A549 (cell line): ENCODE measurements around the gene GRIN2D. TPM values are rescaled to one million over a fixed set of nuclear protein-coding genes. Genes with fewer than 3 reads are reported as not detected.

Experiments
- ATAC-seq, 2 experiments: fragments of 200-7000 bp in 1 of 2; fragments of >200 bp in 1 of 2; cut with Nextera tagmentation in 1 of 2; cut with Tn5 transposase in 1 of 2; 3 replicates each; pipeline versions ENCODE4 v1.8.0 to v1.9.1; 2018 to 2020; ENCODE audit warnings: mild to moderate bottlenecking in 1 of 2, moderate library complexity in 1 of 2
- CTCF ChIA-PET: fragments of 300-600 bp; sonication (Branson Sonifier 250); formaldehyde crosslinking; extraction: SDS; loops from one replicate; lab custom pipeline; 2021; ENCODE audit warnings: antibody characterized with exemption, inconsistent platforms; lab: Yijun Ruan, JAX
- POLR2A ChIA-PET: fragments of 350-600 bp; formaldehyde crosslinking; extraction: SDS; loops from one replicate; lab custom pipeline; 2021; ENCODE audit warnings: antibody characterized with exemption, inconsistent platforms; lab: Yijun Ruan, JAX
- DNase-seq, 2 experiments: peaks; one replicate each; pipeline versions ENCODE4 v3.0.0 to v3.0.0-alpha.2; 2011 to 2016; ENCODE audit warnings: low read depth in 1 of 2, low spot score in 1 of 2
- FAIRE-seq: peaks from 2 replicates; lab custom pipeline; 2011; peaks lifted over from hg19 to GRCh38; lab: Jason Lieb, UNC
- H3K27ac ChIP-seq, 2 experiments: fragments of >200 bp; sonication (Bioruptor Twin); formaldehyde crosslinking; 3 replicates each; pipeline ENCODE4 v1.5.1; 2016 to 2017
- H3K4me1 ChIP-seq: fragments of >200 bp; sonication (Bioruptor Twin); formaldehyde crosslinking; 3 replicates; pipeline ENCODE4 v1.6.1; 2016
- H3K4me2 ChIP-seq: fragments of >200 bp; sonication (Bioruptor Twin); formaldehyde crosslinking; 3 replicates; pipeline ENCODE4 v1.6.1; 2016
- H3K4me3 ChIP-seq: fragments of >200 bp; sonication (Bioruptor Twin); formaldehyde crosslinking; 3 replicates; pipeline ENCODE4 v1.5.1; 2016
- H3K9me3 ChIP-seq: fragments of >200 bp; sonication (Bioruptor Twin); formaldehyde crosslinking; 3 replicates; pipeline ENCODE4 v1.6.1; 2016
- BCL3 ChIP-seq: fragments of >200 bp; sonication (Bioruptor Twin); formaldehyde crosslinking; IDR thresholded peaks from 3 replicates; pipeline ENCODE4 v1.6.1; 2016
- CHD2 ChIP-seq: fragments of 150-350 bp; IDR thresholded peaks from 2 replicates; pipeline ENCODE4 v1.6.1; 2014; ENCODE audit warnings: low read length; ENCODE audit not compliant: partially characterized antibody
- ELK1 ChIP-seq: fragments of 150-350 bp; IDR thresholded peaks from 2 replicates; pipeline ENCODE4 v1.6.1; 2014; ENCODE audit warnings: low read depth, mild to moderate bottlenecking, low read length
- EP300 ChIP-seq, 2 experiments: fragments of >200 bp; sonication (Bioruptor Twin); formaldehyde crosslinking; IDR thresholded peaks; 2 replicates in 1 of 2; 3 replicates in 1 of 2; pipeline ENCODE4 v1.6.1; 2016 to 2017
- ESRRA ChIP-seq: fragments of 150-350 bp; IDR thresholded peaks from 2 replicates; pipeline ENCODE4 v1.6.1; 2014; ENCODE audit warnings: mild to moderate bottlenecking, low read length, borderline replicate concordance
- FOSB ChIP-seq: fragments of 250-450 bp; sonication (Bioruptor Pico); IDR thresholded peaks from 2 replicates; pipeline ENCODE4 v1.5.0; 2020; ENCODE audit warnings: mild to moderate bottlenecking, moderate library complexity
- HOXB13 ChIP-seq: fragments of 250-450 bp; sonication (Bioruptor Pico); IDR thresholded peaks from 2 replicates; pipeline ENCODE4 v1.5.0; 2020; ENCODE audit warnings: low read depth, mild to moderate bottlenecking, moderate library complexity
- HOXB5 ChIP-seq: fragments of 250-450 bp; sonication (Bioruptor Pico); IDR thresholded peaks from 2 replicates; pipeline ENCODE4 v1.5.0; 2020; ENCODE audit warnings: mild to moderate bottlenecking, moderate library complexity
- JUN ChIP-seq, 2 experiments: fragments of >200 bp; sonication (Bioruptor Twin); formaldehyde crosslinking; IDR thresholded peaks; 2 replicates in 1 of 2; 3 replicates in 1 of 2; pipeline ENCODE4 v1.6.1; 2016 to 2017
- KDM5A ChIP-seq: fragments of 200-600 bp; sonication (generic); IDR thresholded peaks from 2 replicates; pipeline ENCODE4 v1.6.1; 2016; ENCODE audit warnings: antibody characterized with exemption, mild to moderate bottlenecking
- MAFK ChIP-seq: fragments of 450-650 bp; IDR thresholded peaks from 2 replicates; pipeline ENCODE4 v1.6.1; 2014; ENCODE audit not compliant: partially characterized antibody
- MAZ ChIP-seq: fragments of 150-350 bp; IDR thresholded peaks from 2 replicates; pipeline ENCODE4 v1.6.1; 2014; ENCODE audit warnings: antibody characterized with exemption, low read depth, low read length, borderline replicate concordance
- NFE2L2 ChIP-seq: fragments of 150-350 bp; conservative IDR thresholded peaks from 2 replicates; pipeline ENCODE4 v1.6.1; 2014; ENCODE audit warnings: low read length
- NR3C1 ChIP-seq: fragments of >200 bp; sonication (Bioruptor Twin); formaldehyde crosslinking; IDR thresholded peaks from 3 replicates; pipeline ENCODE4 v1.6.1; 2017
- POLR2A ChIP-seq: IDR thresholded peaks from 2 replicates; pipeline ENCODE4 v1.6.1; 2012; ENCODE audit warnings: mild to moderate bottlenecking, low read length
- POLR2AphosphoS2 ChIP-seq: conservative IDR thresholded peaks from 2 replicates; pipeline ENCODE4 v1.6.1; 2012; ENCODE audit warnings: low read length, improper control_type of control experiment, inconsistent platforms
- RAD21 ChIP-seq, 2 experiments: fragments of >200 bp in 1 of 2; sonication (Bioruptor Twin) in 1 of 2; formaldehyde crosslinking in 1 of 2; IDR thresholded peaks in 1 of 2; conservative IDR thresholded peaks in 1 of 2; 2 replicates in 1 of 2; 3 replicates in 1 of 2; pipeline ENCODE4 v1.6.1; 2012 to 2018; ENCODE audit warnings: inconsistent platforms in 1 of 2
- RARB ChIP-seq: fragments of 250-450 bp; sonication (Bioruptor Pico); IDR thresholded peaks from 2 replicates; pipeline ENCODE4 v1.8.0; 2021; ENCODE audit warnings: mild to moderate bottlenecking, moderate library complexity
- REST ChIP-seq: fragments of 200-600 bp; sonication (generic); IDR thresholded peaks from 2 replicates; pipeline ENCODE4 v1.6.1; 2016; ENCODE audit warnings: antibody characterized with exemption, mild to moderate bottlenecking, moderate library complexity
- RNF2 ChIP-seq: fragments of 200-600 bp; sonication (generic); IDR thresholded peaks from 2 replicates; pipeline ENCODE4 v1.6.1; 2016; ENCODE audit warnings: low read depth, mild to moderate bottlenecking, antibody characterized with exemption, moderate library complexity, borderline replicate concordance
- SREBF2 ChIP-seq: fragments of 450-650 bp; IDR thresholded peaks from 2 replicates; pipeline ENCODE4 v1.6.1; 2014; ENCODE audit warnings: mild to moderate bottlenecking, moderate library complexity
- TFCP2L1 ChIP-seq: fragments of 250-450 bp; sonication (Bioruptor Pico); IDR thresholded peaks from 2 replicates; pipeline ENCODE4 v1.5.0; 2021; ENCODE audit warnings: mild to moderate bottlenecking
- TP53 ChIP-seq: fragments of 250-450 bp; sonication (Bioruptor Pico); IDR thresholded peaks from 2 replicates; pipeline ENCODE4 v1.5.0; 2021; ENCODE audit warnings: mild to moderate bottlenecking, moderate library complexity
- WGBS: methylation state at CpG from one replicate; pipeline ENCODE4 v1.1.6; 2017; ENCODE audit errors: missing lambda C conversion rate; 5-methylcytosine and 5-hydroxymethylcytosine counted together
- polyA plus RNA-seq, 4 experiments: library from polyadenylated mRNA; depleted of rRNA in 3 of 4; stranded (reverse); fragments of >200 nt; fragmentation: RNase III in 1 of 4; extraction: RNeasy Plus Mini Kit Qiagen cat#74134 plus additional on column Dnase treatment in 1 of 4; gene quantifications; 2 replicates in 3 of 4; 3 replicates in 1 of 4; pipeline ENCODE4 v1.2.3, GENCODE V29; 2011 to 2017
- TF ChIP-seq, protein P1 (sequence below): fragments of 450-650 bp; IDR thresholded peaks from 2 replicates; pipeline ENCODE4 v1.6.1; 2014; ENCODE audit warnings: antibody characterized with exemption
- TF ChIP-seq, protein P2 (sequence below): IDR thresholded peaks from 2 replicates; pipeline ENCODE4 v1.6.1; 2012

The GRIN2D gene
- polyA plus RNA-seq, 2 of the 4 experiments (the other 2 are of a cell fraction): 2.6 to 6.3 TPM

DNA sequence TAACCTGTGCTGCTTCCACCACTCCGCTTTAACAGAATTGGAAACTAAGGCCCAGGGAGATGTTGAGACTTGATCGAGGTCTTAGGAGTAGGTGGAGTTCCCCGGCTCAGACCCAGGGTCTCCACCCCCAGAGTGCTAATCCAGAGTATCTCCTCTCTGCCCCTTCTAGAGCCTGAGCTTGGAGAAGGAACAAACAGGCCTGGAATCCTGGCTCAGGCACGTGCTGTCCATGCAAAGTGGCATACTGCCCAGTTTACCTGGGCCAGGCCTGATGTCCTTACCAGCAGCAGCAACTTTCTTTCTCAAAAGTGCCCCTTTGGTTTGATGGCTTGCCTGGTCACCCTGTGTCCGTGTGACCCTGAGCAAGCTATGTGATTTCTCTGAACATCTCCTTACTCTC is 25.6 kb upstream of the GRIN2D start:
- no peak for FAIRE-seq
- CTCF ChIA-PET: interaction anchor here (1.1 to 6.7 kb wide), 3 partner anchors 20 to 34 kb away, joined by 3 to 54 read pairs (median 3); partner anchors contain the start of gene KDELR1

DNA sequence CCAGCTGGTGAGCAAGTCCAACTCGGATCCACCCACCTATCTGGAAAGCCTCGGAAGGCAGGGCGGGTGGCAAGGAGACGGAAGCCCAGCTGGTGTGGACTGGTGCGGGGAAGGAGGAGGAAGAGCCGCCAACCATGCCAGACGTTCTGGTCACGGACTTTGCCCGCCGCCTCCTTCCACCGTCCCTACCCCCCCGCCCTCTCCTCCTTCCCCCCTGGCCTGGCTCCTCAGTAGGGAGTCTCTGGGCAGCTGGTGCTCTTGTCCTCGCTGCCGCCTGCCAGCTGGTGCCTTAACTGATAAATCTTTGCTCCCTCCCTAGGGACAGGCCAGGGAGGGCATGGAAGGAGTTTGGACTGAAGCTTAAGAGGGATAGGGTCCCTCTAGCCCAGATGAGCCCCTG is 24.5 kb upstream of the GRIN2D start:
- ChIA-PET POLR2A (no interaction called here), CTCF (interaction anchor here (1.2 to 6.7 kb wide), 2 partner anchors 21 to 22 kb away, joined by 3 to 54 read pairs; partner anchors contain the start of gene KDELR1)
- no peak overlapping the region for H3K4me3 ChIP-seq
- FAIRE-seq: no peak
- H3K4me2 ChIP-seq: no peak overlapping the region
- DNase-seq: no peak
- no peak for ATAC-seq
- peak overlapping the region in 1 of 2 experiments; percentile 27; a peak in 1 of 6 replicates for H3K27ac ChIP-seq
- H3K4me1 ChIP-seq: peaks cover 28% of the 10 kb centered on the region
- TF ChIP-seq POLR2AphosphoS2 (no peak), RNF2 (no peak), TP53 (CRISPR knock-in tag) (no peak), MAZ (no peak), HOXB13 (no peak), EP300 (IDR thresholded peaks at IDR 0.05) (no peak), FOSB (CRISPR knock-in tag) (no peak), JUN (IDR thresholded peaks at IDR 0.05) (no peak), BCL3 (no peak), ELK1 (no peak), RARB (CRISPR knock-in tag) (no peak), NFE2L2 (no peak)
- TF ChIP-seq, protein P1, sequence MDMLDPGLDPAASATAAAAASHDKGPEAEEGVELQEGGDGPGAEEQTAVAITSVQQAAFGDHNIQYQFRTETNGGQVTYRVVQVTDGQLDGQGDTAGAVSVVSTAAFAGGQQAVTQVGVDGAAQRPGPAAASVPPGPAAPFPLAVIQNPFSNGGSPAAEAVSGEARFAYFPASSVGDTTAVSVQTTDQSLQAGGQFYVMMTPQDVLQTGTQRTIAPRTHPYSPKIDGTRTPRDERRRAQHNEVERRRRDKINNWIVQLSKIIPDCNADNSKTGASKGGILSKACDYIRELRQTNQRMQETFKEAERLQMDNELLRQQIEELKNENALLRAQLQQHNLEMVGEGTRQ: no peak
- 92% methylated on average over 10 of the region's 14 CpGs for WGBS
- H3K9me3 ChIP-seq: no peaks in the 10 kb centered on the region

More for the DNA sequence above, 25.6 kb upstream of the GRIN2D start:
- H3K4me2 ChIP-seq: no peak overlapping the region
- POLR2A ChIA-PET: interaction anchor here (1.1 kb wide), 1 partner anchor 14 kb away, joined by 4 read pairs; no protein-coding TSS in a partner anchor
- TF ChIP-seq TFCP2L1 (no peak), POLR2A (no peak), REST (no peak), RAD21 (conservative IDR thresholded peaks at IDR 0.05 in 1 of 2, IDR thresholded peaks at IDR 0.05 in 1 of 2) (no peak), BCL3 (no peak), MAFK (no peak), KDM5A (no peak), ESRRA (no peak), HOXB5 (no peak), NR3C1 (no peak), SREBF2 (no peak), CHD2 (no peak)
- TF ChIP-seq, protein P2, sequence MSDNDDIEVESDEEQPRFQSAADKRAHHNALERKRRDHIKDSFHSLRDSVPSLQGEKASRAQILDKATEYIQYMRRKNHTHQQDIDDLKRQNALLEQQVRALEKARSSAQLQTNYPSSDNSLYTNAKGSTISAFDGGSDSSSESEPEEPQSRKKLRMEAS: no peak
- ATAC-seq: no peak
- H3K9me3 ChIP-seq: no peaks in the 10 kb centered on the region
- DNase-seq: no peak
- H3K4me3 ChIP-seq: no peak overlapping the region
- H3K27ac ChIP-seq: peak overlapping the region in 1 of 2 experiments; percentile 43; a peak in 3 of 6 replicates
- 80% methylated on average over 5 of the region's 5 CpGs for WGBS
- peaks cover 23% of the 10 kb centered on the region for H3K4me1 ChIP-seq
